A549 (cell line): ENCODE measurements around the gene TSKS. TPM values are rescaled to one million over a fixed set of nuclear protein-coding genes. Genes with fewer than 3 reads are reported as not detected.
A peak's percentile ranks its signal among the peaks of the same experiment; 100 is the strongest.

Experiments used
- ATAC-seq, 2 experiments: fragments of 200-7000 bp in 1 of 2; fragments of >200 bp in 1 of 2; cut with Nextera tagmentation in 1 of 2; cut with Tn5 transposase in 1 of 2; 3 replicates each; pipeline versions ENCODE4 v1.8.0 to v1.9.1; 2018 to 2020; ENCODE audit warnings: mild to moderate bottlenecking in 1 of 2, moderate library complexity in 1 of 2
- CTCF ChIA-PET: fragments of 300-600 bp; sonication (Branson Sonifier 250); formaldehyde crosslinking; extraction: SDS; loops from one replicate; lab custom pipeline; 2021; ENCODE audit warnings: antibody characterized with exemption, inconsistent platforms; lab: Yijun Ruan, JAX
- POLR2A ChIA-PET: fragments of 350-600 bp; formaldehyde crosslinking; extraction: SDS; loops from one replicate; lab custom pipeline; 2021; ENCODE audit warnings: antibody characterized with exemption, inconsistent platforms; lab: Yijun Ruan, JAX
- DNase-seq, 2 experiments: peaks; one replicate each; pipeline versions ENCODE4 v3.0.0 to v3.0.0-alpha.2; 2011 to 2016; ENCODE audit warnings: low read depth in 1 of 2, low spot score in 1 of 2
- FAIRE-seq: peaks from 2 replicates; lab custom pipeline; 2011; peaks lifted over from hg19 to GRCh38; lab: Jason Lieb, UNC
- H3K27ac ChIP-seq, 2 experiments: fragments of >200 bp; sonication (Bioruptor Twin); formaldehyde crosslinking; 3 replicates each; pipeline ENCODE4 v1.5.1; 2016 to 2017
- H3K4me1 ChIP-seq: fragments of >200 bp; sonication (Bioruptor Twin); formaldehyde crosslinking; 3 replicates; pipeline ENCODE4 v1.6.1; 2016
- H3K4me2 ChIP-seq: fragments of >200 bp; sonication (Bioruptor Twin); formaldehyde crosslinking; 3 replicates; pipeline ENCODE4 v1.6.1; 2016
- H3K4me3 ChIP-seq: fragments of >200 bp; sonication (Bioruptor Twin); formaldehyde crosslinking; 3 replicates; pipeline ENCODE4 v1.5.1; 2016
- H3K9me3 ChIP-seq: fragments of >200 bp; sonication (Bioruptor Twin); formaldehyde crosslinking; 3 replicates; pipeline ENCODE4 v1.6.1; 2016
- ATOH8 ChIP-seq: fragments of 250-450 bp; sonication (Bioruptor Pico); IDR thresholded peaks from 2 replicates; pipeline ENCODE4 v1.5.0; 2020; ENCODE audit warnings: low read depth, mild to moderate bottlenecking, moderate library complexity
- BHLHE40 ChIP-seq: IDR thresholded peaks from 2 replicates; pipeline ENCODE4 v1.6.1; 2012; ENCODE audit warnings: low read depth, low read length, inconsistent platforms
- CHD2 ChIP-seq: fragments of 150-350 bp; IDR thresholded peaks from 2 replicates; pipeline ENCODE4 v1.6.1; 2014; ENCODE audit warnings: low read length; ENCODE audit not compliant: partially characterized antibody
- EHMT2 ChIP-seq: fragments of 200-600 bp; sonication (generic); IDR thresholded peaks from 2 replicates; pipeline ENCODE4 v1.6.1; 2016; ENCODE audit warnings: antibody characterized with exemption, low read depth, mild to moderate bottlenecking, moderate library complexity
- ESRRA ChIP-seq: fragments of 150-350 bp; IDR thresholded peaks from 2 replicates; pipeline ENCODE4 v1.6.1; 2014; ENCODE audit warnings: mild to moderate bottlenecking, low read length, borderline replicate concordance
- FOSB ChIP-seq: fragments of 250-450 bp; sonication (Bioruptor Pico); IDR thresholded peaks from 2 replicates; pipeline ENCODE4 v1.5.0; 2020; ENCODE audit warnings: mild to moderate bottlenecking, moderate library complexity
- FOXS1 ChIP-seq: fragments of 250-450 bp; sonication (Bioruptor Pico); IDR thresholded peaks from 2 replicates; pipeline ENCODE4 v1.5.0; 2020; ENCODE audit warnings: mild to moderate bottlenecking, moderate library complexity
- HEYL ChIP-seq: fragments of 250-450 bp; sonication (Bioruptor Pico); IDR thresholded peaks from 2 replicates; pipeline ENCODE4 v1.8.0; 2021; ENCODE audit warnings: mild to moderate bottlenecking, moderate library complexity
- HMGXB4 ChIP-seq: fragments of 250-450 bp; sonication (Bioruptor Pico); IDR thresholded peaks from 2 replicates; pipeline ENCODE4 v1.5.0; 2021; ENCODE audit warnings: mild to moderate bottlenecking, moderate library complexity, borderline replicate concordance
- HOXB5 ChIP-seq: fragments of 250-450 bp; sonication (Bioruptor Pico); IDR thresholded peaks from 2 replicates; pipeline ENCODE4 v1.5.0; 2020; ENCODE audit warnings: mild to moderate bottlenecking, moderate library complexity
- JUN ChIP-seq, 2 experiments: fragments of >200 bp; sonication (Bioruptor Twin); formaldehyde crosslinking; IDR thresholded peaks; 2 replicates in 1 of 2; 3 replicates in 1 of 2; pipeline ENCODE4 v1.6.1; 2016 to 2017
- JUNB ChIP-seq: fragments of >200 bp; sonication (Bioruptor Twin); formaldehyde crosslinking; IDR thresholded peaks from 2 replicates; pipeline ENCODE4 v1.6.1; 2016
- KDM1A ChIP-seq: fragments of 200-600 bp; sonication (generic); IDR thresholded peaks from 2 replicates; pipeline ENCODE4 v1.6.1; 2016; ENCODE audit warnings: low read depth, mild to moderate bottlenecking
- KDM5A ChIP-seq: fragments of 200-600 bp; sonication (generic); IDR thresholded peaks from 2 replicates; pipeline ENCODE4 v1.6.1; 2016; ENCODE audit warnings: antibody characterized with exemption, mild to moderate bottlenecking
- MAZ ChIP-seq: fragments of 150-350 bp; IDR thresholded peaks from 2 replicates; pipeline ENCODE4 v1.6.1; 2014; ENCODE audit warnings: antibody characterized with exemption, low read depth, low read length, borderline replicate concordance
- NPAS2 ChIP-seq: fragments of 250-450 bp; sonication (Bioruptor Pico); IDR thresholded peaks from 2 replicates; pipeline ENCODE4 v1.8.0; 2022; ENCODE audit warnings: mild to moderate bottlenecking, moderate library complexity, borderline replicate concordance
- PHF8 ChIP-seq: fragments of 200-600 bp; sonication (generic); IDR thresholded peaks from 2 replicates; pipeline ENCODE4 v1.6.1; 2016; ENCODE audit warnings: low read depth, mild to moderate bottlenecking, antibody characterized with exemption, moderate library complexity, borderline replicate concordance
- POLR2AphosphoS2 ChIP-seq: conservative IDR thresholded peaks from 2 replicates; pipeline ENCODE4 v1.6.1; 2012; ENCODE audit warnings: low read length, improper control_type of control experiment, inconsistent platforms
- RARB ChIP-seq: fragments of 250-450 bp; sonication (Bioruptor Pico); IDR thresholded peaks from 2 replicates; pipeline ENCODE4 v1.8.0; 2021; ENCODE audit warnings: mild to moderate bottlenecking, moderate library complexity
- RCOR1 ChIP-seq: fragments of 150-350 bp; IDR thresholded peaks from 2 replicates; pipeline ENCODE4 v1.6.1; 2014; ENCODE audit warnings: antibody characterized with exemption, low read length, low read depth
- RFX5 ChIP-seq: fragments of 450-650 bp; IDR thresholded peaks from 2 replicates; pipeline ENCODE4 v1.7.1; 2014; ENCODE audit warnings: antibody characterized with exemption, mild to moderate bottlenecking, moderate library complexity
- SREBF2 ChIP-seq: fragments of 450-650 bp; IDR thresholded peaks from 2 replicates; pipeline ENCODE4 v1.6.1; 2014; ENCODE audit warnings: mild to moderate bottlenecking, moderate library complexity
- TFCP2L1 ChIP-seq: fragments of 250-450 bp; sonication (Bioruptor Pico); IDR thresholded peaks from 2 replicates; pipeline ENCODE4 v1.5.0; 2021; ENCODE audit warnings: mild to moderate bottlenecking
- ZSCAN20 ChIP-seq: fragments of 250-450 bp; sonication (Bioruptor Pico); IDR thresholded peaks from 2 replicates; pipeline ENCODE4 v1.8.0; 2022; ENCODE audit warnings: mild to moderate bottlenecking, moderate library complexity
- WGBS: methylation state at CpG from one replicate; pipeline ENCODE4 v1.1.6; 2017; ENCODE audit errors: missing lambda C conversion rate; 5-methylcytosine and 5-hydroxymethylcytosine counted together
- polyA plus RNA-seq, 4 experiments: library from polyadenylated mRNA; depleted of rRNA in 3 of 4; stranded (reverse); fragments of >200 nt; fragmentation: RNase III in 1 of 4; extraction: RNeasy Plus Mini Kit Qiagen cat#74134 plus additional on column Dnase treatment in 1 of 4; gene quantifications; 2 replicates in 3 of 4; 3 replicates in 1 of 4; pipeline ENCODE4 v1.2.3, GENCODE V29; 2011 to 2017

TSKS gene
- polyA plus RNA-seq, 2 of the 4 experiments (the other 2 are of a cell fraction), result not detected

GRCh38 chr19:49791776-49792445 is 28.8 kb upstream of the TSKS start:
- FAIRE-seq, result no peak
- POLR2A ChIA-PET, result no interaction called here
- 94% methylated on average over 14 of the region's 26 CpGs for WGBS
- no peak for ATAC-seq
- no peak for TF ChIP-seq BHLHE40
- no peak for TF ChIP-seq ZSCAN20
- TF ChIP-seq FOSB (CRISPR knock-in tag), result no peak
- no peak for TF ChIP-seq ATOH8 (CRISPR knock-in tag)
- TF ChIP-seq HMGXB4 (CRISPR knock-in tag), result no peak
- TF ChIP-seq PHF8, result no peak
- TF ChIP-seq RARB, result no peak
- TF ChIP-seq ESRRA, result no peak
- TF ChIP-seq FOXS1 (CRISPR knock-in tag), result no peak
- TF ChIP-seq RFX5, result no peak
- no peak for TF ChIP-seq JUNB
- TF ChIP-seq MAZ, result no peak
- TF ChIP-seq TFCP2L1 (CRISPR knock-in tag), result no peak
- TF ChIP-seq CHD2, result no peak
- TF ChIP-seq KDM1A, result no peak
- TF ChIP-seq EHMT2, result no peak
- TF ChIP-seq RCOR1, result no peak
- TF ChIP-seq HEYL (CRISPR knock-in tag), result no peak
- TF ChIP-seq POLR2AphosphoS2, result no peak
- TF ChIP-seq NPAS2 (CRISPR knock-in tag), result no peak
- TF ChIP-seq, all 56 proteins: peak for 0
- Histone ChIP-seq H3K4me2 (no peak overlapping the region), H3K4me3 (no peak overlapping the region), H3K9me3 (no peaks in the 10 kb centered on the region), H3K4me1 (peaks cover 5% of the 10 kb centered on the region; the same call in 1 of the 3 replicates), H3K27ac (no peak overlapping the region; a peak in 1 of 6 replicates)
- CTCF ChIA-PET, result no interaction called here
- no peak for DNase-seq

GRCh38 chr19:49790866-49791265 is 27.8 kb upstream of the TSKS start:
- ATAC-seq, result peak in 1 of 2 experiments; percentile 38; a peak in 2 of 6 replicates
- Histone ChIP-seq H3K9me3 (no peaks in the 10 kb centered on the region), H3K4me1 (peaks cover 14% of the 10 kb centered on the region; the same call in 2 of the 3 replicates), H3K27ac (no peak overlapping the region; a peak in 1 of 6 replicates), H3K4me2 (no peak overlapping the region), H3K4me3 (no peak overlapping the region)
- ChIA-PET POLR2A (no interaction called here), CTCF (interaction anchor here (1.0 kb wide), 1 partner anchor 220 kb away, joined by 3 read pairs; no protein-coding TSS in a partner anchor)
- no peak for DNase-seq
- no peak for TF ChIP-seq JUN (IDR thresholded peaks at IDR 0.05)
- TF ChIP-seq ATOH8 (CRISPR knock-in tag), result no peak
- TF ChIP-seq HOXB5, result no peak
- TF ChIP-seq KDM5A, result no peak
- TF ChIP-seq SREBF2, result no peak
- FAIRE-seq, result no peak
- whole genome bisulfite sequencing, result 90% methylated on average over 9 of the region's 9 CpGs
